ENCODE results near the gene ZNF423.

Gene ZNF423

DNA sequence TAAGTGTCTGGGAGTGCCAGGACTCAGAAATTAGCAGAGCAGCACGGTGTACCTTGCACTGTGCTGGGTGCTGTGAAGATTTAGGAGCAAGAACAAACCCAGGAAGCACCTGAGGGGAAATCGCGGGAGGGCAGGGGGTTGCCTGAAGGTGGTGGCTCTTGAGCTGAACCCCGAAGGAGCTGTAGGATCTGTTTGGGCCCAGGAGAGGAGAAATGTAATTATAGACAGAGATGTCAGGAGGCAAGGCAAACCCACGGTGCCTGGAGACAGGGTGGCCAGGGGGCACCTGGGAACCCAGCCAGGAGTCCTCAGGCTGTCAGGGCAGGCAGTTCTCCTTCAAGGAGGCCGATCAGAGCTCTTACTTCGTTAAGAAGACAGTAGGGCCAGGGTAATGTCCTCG, 373.2 kb downstream of the ZNF423 start:
- DNase-seq, result no peak

DNA sequence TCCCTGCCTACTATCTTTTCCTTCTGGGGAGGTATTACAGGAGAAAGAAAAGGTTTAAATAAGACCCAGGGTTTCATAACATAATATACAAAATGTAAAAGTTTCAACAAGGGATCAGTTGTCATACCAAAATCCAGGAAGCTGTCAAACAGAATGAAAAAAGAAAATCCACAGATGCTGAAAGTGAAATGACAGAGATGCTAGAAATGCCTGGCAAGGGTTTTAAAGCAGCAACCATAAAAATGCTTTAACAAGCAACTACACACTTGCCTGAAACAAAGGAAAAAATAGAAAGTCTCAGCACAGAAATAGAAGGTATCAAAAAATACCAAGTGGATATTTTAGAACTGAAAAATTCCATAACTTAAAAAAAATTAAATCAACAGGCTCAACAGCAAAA, 377.3 kb downstream of the ZNF423 start:
- DNase-seq, result no peak

DNA sequence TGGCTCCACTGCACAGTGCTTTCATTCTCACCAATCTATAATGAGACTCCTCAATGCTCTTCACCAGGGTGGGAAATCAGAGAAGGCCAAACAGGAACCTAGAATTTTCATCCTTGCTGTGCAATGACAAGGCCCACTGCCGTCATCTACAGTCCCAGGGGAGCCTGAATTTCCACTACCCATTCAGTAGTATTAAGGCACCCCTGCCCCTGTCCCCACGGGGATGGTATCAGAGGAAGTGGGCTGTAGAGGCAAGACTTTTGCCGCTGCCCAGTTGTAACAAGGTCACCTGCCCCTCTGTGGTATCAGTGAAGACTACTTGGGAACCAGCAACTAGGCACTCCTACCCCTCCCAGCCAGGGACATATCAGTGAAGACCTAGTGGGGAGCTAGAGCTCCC, 377.8 kb downstream of the ZNF423 start:
- no peak for DNase-seq

DNA sequence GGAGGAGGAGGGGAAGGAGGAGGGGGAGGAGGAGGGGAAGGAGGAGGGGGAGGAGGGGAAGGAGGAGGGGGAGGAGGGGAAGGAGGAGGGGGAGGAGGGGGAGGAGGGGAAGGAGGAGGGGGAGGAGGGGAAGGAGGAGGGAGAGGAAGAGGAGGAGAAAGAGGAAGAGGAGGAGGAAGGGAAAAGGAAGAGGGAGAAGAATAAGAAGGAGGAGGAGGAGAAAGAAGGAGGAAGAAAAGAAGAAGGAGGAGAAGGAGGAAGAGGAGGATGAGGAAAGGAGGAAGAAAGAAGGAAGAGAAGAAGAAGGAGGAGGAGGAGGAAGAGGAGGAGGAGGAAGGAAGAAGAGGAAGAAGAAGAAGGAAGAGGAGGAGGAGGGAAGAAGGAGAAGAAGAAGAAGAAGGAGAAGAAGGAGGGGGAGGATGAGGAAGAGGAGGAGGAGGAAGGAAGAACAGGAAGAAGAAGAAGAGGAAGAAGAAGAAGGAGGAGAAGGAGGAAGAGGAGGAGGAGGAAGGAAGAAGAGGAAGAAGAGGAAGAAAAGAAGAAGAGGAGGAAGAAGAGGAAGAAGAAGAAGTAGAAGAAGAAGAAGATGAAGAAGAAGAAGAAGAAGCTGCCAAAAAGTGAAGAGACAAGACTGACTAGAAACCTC, 378.5 kb downstream of the ZNF423 start:
- no peak for DNase-seq

DNA sequence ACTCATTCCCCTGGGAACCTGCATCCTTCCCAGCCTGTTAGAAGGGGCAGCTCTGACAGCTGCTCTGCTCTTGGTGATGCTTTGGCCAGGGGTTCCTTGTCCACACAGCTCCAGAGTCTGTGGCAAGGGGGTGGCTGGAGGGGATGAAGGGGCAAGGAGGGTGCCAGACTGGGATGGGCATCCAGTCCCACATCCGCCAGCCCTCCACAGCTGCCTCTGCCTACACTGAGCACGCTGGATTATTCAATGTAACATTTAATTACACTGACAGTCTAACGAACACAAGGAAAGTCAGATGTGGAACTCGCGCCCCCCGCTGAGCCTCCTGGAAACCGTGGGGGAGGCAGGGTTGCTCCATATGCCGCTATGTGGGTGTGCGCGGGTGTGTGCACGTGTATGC, 381.2 kb downstream of the ZNF423 start:
- no peak for DNase-seq

DNA sequence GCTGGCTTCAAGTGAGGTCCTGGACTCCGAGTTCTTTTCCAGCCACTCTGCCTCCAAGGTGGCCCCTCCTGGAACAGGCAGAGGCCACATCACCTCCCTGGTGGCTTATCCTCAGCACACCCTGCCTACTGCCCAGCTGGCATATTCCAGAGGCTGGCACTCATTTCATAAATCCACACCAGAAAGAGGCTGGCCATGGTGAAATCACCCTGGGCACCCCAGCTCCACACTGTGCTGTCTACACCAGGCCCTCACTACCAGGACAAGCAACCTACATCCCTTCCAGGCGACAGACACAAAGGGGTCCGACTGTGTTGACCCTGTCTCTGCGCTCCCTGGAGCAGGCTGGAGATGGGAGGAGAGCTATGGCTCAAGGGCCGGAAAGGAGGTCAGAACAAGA, 382.1 kb downstream of the ZNF423 start:
- DNase-seq, result no peak

DNA sequence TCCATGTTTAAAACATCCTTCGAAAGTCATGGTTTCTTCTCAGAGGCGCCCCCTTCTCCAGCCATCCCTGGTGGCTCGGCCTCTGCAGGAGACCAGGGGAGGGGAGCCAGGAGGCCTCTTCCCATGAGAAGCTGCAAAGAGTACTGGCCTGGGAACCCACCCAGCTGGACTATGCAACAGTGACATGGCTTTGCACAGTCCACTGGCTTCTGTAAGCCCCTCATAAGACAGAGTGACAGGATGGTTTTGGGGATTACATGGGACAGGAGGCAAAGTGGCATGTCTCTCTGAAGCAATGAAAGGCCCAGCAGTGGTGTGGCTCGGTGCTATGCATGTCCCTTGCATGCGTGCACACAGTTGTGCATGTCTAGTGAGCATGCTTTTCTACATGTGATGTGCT, 382.8 kb downstream of the ZNF423 start:
- no peak for DNase-seq

DNA sequence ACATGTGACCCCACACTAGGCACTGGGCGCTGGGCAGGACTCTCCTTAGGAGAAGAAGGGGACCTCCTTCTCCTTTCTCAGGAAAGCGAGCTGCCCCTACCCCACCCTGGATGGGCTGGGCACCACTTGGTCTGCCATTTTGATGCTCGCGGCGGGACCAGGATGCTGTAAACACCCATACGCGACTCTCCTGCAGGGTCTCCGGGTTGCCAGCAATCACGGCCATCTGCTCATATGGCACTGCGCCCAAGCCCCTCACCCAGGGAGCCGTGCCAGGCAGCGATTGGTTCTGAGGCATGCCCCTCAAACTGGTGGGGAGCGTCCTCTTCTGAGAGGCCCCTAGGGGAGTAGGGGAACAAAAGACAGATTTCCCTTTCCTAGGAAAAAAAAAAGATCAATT, 383.3 kb downstream of the ZNF423 start:
- no peak for DNase-seq

DNA sequence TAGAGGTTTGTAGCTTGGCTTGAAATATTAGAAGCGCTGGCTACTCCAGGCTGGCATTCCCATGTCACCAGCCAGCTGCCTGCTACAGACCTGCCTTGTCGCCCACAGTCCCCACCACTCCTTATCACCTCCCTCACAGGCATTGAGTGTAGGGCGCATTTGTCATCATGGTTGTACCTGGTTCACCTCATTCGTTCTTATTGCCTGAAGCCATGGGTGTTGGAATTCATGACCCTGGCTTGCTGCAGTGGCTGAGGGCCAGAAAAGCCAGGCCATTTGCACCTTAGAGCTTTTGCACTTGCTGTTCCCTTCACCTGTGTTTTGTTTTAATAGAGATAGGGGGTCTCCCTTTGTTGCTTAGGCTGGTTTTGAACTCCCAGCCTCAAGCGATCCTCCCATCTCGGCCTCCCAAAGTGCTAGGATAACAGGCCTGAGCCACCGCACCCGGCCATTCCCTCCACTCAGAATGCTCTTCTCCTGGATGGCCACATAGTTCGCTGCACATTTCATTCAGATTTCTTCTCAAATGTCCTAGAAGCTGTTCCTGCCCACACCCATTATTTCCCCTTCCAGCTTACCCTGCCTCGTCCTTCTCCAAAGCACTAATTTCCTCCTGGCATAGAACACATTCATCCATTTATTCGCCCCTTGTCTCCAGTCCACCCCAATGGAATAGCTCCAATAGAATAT, 384.7 kb downstream of the ZNF423 start:
- no peak for DNase-seq

DNA sequence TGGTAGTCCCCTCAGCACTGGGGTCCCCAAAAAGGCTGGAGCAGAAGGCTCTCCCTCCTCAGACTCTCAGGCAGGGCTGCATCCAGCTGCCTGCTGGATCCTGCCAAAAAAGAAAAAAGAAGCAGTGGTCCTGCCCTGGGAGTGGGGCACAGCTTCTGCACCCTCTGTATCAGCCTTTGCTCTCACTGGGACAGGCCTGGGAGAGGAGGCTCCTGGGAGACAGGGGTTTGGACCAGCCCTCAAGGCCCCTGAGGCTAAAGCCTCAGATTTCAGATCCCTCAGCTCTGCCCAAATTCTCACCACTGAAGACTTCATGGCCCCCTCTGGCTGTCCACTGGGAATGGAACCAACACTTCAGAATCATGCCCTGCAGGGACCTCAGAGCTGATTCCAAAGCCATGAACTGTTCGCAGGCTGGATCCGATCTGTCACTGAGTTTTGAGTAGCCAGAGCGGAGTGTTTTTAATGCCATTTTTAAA, 385.4 kb downstream of the ZNF423 start:
- no peak for DNase-seq

DNA sequence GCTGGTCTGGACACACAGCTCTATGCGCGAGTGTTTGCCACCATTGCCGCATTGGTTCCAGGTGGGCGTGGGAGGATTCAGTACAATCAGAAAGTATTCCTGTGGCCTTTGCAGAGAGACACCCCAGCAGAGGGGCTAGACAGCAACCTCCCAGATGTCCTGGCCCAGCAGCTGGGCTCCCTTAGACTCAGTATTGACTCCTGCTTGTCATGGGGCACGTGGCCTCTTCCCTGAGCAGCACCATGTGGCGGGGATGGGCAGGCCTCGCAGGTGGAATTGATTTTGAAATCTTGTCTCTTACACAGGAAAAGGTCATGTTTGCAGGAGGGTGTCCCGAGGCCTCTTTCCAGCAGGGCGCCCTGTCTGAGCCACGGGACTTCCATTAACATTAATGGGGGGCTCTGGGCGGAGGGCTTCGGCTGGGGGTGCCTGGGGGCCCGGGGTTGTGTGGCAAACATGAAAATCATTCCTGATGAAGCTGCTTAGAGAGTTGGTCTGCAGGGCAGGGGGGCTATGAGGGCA, 385.9 kb downstream of the ZNF423 start:
- DNase-seq, result no peak

DNA sequence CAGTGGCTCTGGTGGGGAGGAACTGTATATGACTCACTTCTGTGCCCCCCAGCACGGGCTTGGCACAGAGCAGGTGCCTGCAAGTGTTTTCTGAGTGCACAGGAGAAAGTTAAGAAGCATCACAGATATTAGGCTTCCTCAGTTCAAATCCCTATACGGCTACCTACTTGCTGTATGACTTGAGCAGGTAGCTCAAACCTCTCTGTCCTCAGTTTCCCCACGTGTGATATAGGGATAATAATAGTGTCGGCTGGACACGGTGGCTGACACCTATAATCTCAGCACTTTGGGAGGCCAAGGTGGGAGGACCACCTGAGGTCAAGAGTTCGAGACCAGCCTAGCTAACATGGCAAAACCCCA, 386.6 kb downstream of the ZNF423 start:
- no peak for DNase-seq

DNA sequence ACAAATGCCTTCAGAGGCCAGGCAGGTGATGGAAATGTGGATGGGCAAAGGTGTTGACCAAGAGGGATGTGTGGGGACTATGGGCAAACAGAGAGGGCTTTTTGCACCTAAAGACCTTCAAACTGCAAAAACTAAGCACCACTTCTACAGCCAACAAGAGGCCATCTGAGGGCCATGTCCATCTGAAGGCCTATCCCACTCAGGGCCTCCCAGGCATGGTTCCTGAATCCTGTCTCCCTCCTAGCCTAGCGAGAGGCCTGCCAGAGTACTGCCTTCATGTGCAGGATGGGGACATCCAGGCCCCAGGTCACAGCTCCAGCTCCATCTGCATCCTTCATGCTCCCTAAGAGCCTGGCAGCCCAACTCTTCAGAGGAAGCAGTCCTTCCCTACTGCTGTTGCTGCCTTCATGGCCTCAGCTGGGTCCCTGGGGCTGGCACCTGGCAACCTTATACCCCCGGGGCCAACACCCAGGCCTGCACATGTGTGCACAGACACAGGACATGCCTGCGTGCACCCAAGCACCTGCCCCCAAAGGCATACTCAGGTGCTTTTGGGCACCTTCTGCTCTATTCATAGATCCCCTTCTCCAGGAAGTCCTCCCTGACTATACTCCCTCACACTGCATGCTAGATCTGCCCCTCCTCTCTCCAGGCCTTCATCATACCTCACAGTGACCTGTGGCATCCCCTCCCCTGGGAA, 387.2 kb downstream of the ZNF423 start:
- DNase-seq, result no peak

DNA sequence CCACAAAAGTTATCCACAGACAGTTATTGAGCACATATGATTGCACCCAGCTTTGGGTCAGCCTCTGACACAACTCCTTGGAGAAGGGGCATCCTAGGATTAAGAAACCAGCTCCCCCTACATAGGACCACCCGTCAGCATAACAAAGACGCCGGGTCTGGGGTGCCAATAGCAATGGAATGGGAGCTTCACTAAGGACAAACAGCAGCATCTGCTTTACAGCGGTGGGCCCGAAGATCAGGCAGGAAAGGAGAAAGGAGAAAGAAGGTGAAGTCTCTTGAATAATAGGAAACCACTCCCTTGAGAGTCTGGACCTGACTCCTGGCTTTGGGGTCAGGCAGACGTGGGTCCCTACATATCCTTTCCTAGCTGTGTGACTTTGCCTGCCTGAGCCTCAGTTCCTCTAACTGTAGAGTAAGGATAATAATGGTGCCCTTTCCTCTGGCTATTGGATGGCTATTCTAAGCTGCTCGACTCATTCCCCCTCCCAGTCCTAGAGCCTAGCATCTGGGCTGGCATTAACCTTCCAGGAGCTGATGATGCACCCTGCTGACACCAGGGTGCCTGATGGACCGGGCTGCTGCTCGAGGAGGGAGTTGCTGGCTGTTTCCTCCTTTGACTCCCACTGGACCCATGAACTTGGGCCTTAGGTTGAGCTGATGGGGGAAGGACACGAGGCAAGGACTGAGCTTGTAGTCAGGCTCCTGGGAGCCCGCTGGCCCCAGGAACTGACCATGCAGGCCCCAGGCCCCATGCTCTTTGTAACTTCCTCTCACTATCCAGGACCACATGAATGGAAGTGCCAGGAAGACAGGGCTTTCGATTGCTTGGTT, 388.2 kb downstream of the ZNF423 start:
- DNase-seq, result no peak

DNA sequence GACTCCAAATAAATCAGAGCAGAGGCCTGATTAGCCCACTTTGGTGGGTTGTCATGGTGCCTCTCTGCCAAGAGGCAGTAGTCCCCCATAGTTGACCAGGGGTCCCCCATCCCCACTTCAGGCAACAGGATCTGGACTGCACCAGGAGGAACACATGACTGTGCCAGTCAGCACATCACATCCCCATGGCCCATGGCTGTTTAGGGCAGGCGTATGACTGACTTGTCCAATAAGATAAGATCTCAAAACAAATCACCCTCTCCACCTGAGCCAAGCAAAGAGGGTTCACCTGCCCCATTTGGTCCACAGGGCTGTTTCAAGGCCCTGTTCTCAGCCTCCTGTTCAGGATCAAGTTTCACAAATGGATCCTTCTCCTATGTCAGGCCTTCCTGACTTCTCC, 389.0 kb downstream of the ZNF423 start:
- no peak for DNase-seq

DNA sequence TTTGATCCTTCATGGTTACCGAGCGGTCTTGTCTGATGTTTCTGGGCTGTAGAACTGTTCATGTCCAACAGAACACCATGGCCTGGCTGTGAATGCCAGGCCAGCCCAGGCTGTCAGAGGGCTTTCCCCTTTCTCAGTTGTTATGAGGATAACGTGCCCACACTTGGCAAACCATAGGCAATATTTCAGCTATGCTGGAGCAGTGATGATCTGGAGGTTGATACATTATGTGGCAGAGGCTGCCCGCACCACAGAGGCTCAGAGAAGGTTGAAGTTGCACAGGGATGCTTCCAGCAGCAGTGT, 389.4 kb downstream of the ZNF423 start:
- no peak for DNase-seq

DNA sequence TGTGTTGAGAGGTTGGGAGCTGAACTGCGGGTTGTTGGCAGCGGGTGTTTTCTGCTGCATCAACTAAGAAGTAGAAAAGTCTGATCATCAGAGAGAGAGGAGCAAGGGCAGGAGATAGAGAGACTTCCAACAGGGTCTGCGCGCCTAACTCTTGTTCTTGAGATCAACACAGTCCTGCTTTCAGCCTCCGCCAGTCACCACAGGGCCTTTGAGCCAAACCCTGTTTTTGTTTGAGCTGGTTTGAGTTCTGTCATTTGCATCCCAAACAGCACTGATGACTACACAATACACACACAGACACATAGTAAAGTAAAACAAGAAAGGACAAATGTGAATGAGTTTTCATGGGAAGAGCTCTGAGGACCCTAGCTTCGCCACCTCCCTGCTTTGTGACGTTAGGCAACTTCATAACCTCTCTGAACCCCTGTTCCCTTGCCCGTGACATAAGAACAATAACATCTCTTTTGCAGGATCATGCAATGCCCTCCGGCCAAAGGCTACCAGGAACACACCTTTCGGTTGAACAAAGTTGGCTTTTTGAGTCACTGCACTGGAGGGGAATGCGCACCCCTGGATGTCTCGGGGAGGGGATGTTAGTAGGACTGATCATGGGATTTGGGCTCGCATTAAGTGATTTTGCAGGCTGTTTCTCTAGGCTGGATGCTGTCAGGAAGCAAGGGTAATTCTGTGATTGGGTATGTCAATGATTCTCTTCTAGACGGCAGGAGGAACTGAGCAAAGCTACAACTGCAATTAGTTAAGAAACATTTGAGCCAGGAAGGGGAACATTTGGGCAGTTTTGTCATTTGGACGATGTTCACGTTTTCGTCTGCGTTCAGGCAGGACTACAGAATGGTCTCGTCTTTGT, 390.0 kb downstream of the ZNF423 start:
- DNase-seq, result no peak

DNA sequence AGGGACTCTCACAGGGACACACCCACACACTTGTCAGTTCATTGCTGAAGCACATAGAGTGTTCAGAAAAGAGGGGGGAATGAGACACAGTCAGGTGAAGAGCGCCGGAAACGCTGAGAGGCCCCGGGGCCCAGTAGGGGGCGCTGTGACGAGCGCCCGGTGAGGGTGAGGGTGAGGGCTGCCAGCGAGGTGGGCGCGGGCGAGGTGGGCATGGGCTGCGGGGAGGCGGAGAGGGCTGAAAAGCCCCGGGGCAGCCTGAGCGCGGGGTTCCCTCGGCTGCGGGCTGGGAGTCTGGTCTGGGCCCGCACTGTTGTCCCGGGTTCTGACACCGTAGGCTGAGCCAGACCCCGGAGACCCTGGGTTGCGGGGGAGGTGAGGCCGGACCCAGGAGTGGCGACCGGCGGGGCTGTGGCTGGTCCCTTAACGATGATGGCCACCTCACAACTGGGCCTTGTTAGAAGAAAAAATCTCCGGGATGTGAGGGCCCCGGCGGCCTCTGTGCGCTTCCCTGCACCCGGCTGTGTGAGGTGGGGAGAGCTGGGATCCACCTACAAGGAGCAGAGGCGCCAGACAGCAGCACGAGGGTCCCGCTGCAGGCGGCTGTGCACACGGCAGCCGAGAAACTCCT, 390.9 kb downstream of the ZNF423 start:
- DNase-seq, result peak; percentile 6

DNA sequence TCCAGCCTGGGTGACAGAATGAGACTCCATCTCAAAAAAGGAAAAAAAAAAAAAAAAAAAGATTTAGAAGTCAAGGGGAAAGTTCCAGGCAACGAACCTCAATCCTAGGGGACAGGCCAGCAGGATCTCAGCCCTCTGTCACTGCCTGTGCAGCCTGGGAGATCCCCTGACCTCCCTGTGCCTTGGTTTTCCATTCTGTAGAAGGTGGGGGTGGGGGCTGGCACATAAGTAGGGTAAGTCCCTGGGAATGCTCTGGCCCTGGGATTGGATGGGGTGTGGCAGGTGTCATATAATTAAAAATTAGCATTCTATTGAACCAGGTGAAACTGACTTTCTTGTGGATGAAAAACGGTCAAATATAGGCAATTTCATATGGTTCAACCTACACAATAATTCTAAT, 391.8 kb downstream of the ZNF423 start:
- no peak for DNase-seq

DNA sequence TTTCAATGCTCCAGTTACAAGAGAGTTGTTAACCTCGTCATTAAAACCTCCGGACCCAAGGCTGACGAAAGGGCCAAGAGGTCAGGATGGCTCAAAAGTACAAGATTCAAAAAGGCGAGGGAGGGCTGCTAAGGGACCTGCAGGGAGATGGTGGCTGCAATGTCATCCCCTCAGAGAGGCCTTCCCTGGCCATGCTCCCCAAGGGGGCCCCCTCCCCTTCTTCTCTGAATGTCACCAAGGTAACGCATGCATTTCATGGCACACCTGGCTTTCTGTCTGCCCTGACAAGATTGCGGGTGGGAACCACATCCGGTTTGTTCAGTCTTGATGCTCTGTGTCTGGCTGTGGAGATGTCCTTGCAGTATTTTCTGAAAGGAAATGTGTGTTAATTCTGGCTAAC, 392.4 kb downstream of the ZNF423 start:
- peak; percentile 84 for DNase-seq

DNA sequence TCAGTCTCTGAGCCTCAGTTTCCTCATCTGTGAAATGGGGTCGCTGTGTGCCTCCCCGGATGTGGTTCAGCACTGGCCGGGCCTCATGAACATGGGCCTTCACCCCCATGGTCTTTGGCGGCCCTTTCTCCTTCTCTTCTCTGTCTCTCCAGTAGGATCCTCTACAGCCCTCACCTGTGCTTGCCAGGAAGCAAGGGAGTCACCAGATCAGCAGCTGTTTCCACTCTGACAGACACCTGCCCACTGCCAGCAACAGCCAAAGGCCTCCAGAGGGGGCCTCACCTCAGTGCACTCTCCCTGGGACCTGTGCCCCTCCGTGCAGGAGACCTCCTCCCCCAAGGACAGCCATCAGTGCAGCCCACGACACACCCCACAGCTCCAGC, 392.9 kb downstream of the ZNF423 start:
- DNase-seq, result peak; percentile 5

All from CD4-positive, alpha-beta T cell treated with Interleukin-17A for 1 hour (primary cell).